CD4-positive, alpha-beta T cell treated with Interleukin-4 for 4 hours (primary cell): ENCODE data around the gene CSAG3.
"Not testable (repeated sequence)": the region's sequence is repeated elsewhere in the genome, so short reads cannot be mapped to it uniquely, and the experiment has no call there.

Experiments used
- DNase-seq: peaks from one replicate; pipeline ENCODE4 v3.0.0-alpha.2; 2020

The CSAG3 gene

DNA sequence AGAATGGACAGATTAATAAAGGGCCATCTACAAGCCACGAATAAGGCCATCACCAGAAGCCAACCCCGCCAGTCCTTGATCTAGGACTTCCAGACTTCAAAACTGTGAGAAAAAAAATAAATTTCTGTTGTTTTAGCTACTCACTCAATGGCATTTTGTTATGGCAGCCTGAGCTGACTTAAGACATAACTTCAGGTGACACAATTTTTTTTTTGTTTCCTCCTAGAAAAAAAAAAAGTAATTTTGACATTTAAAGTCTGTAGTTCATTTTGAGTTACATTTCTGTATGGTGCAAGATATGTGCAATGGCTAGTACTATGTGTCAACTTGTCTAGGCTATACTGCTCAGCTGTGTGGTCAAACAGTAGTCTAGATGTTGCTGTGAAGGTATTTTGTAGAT is at the start of gene CSAG3:
TSS of gene CSAG3 (plus strand) at position 301 of the 400 bp plus-strand sequence.
- not testable (repeated sequence) for DNase-seq

DNA sequence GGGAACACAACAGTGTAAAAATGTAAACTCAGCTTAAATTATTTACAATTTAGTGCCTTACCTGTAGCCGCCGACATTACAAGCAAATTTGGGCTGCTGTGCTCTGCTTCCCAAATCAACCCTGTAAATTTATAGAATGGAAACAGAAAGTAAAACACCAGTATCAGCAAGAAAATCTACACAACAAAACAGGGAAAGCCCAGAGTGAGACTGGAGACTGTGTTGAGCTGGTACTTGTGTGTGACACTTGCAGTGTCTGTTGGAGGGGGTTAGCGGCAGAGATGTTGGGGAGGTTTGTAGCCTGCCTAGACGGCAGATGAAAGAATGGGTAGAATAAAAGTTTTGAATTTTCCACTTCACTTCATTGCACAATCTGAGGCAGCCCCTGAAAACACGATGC is 45.8 kb upstream of the CSAG3 start:
- DNase-seq = not testable (repeated sequence)

DNA sequence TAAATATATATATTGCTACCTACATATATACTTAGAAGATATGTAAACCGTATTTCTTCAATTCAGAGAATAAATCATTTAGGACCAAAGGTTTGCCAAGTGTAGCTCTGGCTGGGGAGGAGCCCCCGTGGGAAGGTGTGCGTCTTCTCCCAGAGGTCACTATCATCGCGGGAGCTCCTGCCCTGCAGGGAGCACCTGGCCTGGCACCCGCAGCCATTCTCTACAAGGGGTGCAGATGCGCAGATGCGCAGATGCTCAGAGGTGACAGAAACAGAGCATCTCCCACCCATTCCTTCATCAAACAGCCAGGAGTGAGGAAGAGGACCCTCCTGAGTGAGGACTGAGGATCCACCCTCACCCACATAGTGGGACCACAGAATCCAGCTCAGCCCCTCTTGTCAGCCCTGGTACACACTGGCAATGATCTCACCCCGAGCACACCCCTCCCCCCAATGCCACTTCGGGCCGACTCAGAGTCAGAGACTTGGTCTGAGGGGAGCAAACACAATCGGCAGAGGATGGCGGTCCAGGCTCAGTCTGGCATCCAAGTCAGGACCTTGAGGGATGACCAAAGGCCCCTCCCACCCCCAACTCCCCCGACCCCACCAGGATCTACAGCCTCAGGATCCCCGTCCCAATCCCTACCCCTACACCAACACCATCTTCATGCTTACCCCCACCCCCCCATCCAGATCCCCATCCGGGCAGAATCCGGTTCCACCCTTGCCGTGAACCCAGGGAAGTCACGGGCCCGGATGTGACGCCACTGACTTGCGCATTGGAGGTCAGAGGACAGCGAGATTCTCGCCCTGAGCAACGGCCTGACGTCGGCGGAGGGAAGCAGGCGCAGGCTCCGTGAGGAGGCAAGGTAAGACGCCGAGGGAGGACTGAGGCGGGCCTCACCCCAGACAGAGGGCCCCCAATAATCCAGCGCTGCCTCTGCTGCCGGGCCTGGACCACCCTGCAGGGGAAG is 44.9 kb upstream of the CSAG3 start, which contains the start of gene MAGEA2B:
TSS of gene MAGEA2B (plus strand) at position 814 of the 973 bp plus-strand sequence. CDS start 2,479 bp downstream, outside the sequence.
- not testable (repeated sequence) for DNase-seq

DNA sequence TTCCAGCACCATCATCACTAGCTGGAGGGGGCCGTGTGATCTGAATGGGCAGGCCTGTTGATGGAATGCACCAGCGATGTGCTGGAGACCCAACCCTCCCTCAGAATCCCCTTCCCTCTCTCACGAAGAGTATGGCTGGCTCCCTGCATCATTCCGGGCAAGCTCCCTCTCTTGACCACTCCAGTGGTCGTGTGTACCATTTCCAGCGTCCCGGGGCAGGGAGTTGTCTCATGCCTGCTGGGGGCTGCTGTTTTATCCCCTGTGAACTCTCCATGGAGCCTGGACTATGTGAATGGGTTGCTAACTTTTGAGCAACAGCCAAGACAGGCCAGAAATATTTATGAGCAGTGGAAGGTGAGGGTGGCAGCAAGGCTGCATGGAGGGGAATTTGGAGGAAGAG is 33.6 kb upstream of the CSAG3 start:
- no peak for DNase-seq

DNA sequence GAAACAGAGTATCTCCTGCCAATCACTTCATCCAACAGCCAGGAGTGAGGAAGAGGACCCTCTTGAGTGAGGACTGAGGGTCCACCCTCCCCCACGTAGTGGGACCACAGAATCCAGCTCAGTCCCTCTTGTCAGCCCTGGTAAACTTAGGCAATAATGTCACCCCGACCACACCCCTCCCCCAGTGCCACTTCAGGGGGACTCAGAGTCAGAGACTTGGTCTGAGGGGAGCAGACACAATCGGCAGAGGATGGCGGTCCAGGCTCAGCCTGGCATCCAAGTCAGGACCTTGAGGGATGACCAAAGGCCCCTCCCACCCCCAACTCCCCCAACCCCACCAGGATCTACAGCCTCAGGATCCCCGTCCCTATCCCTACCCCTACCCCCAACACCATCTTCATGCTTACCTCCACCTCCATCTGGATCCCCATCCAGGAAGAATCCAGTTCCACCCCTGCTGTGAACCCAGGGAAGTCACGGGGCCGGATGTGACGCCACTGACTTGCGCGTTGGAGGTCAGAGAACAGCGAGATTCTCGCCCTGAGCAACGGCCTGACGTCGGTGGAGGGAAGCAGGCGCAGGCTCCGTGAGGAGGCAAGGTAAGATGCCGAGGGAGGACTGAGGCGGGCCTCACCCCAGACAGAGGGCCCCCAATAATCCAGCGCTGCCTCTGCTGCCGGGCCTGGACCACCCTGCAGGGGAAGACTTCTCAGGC is 25.6 kb upstream of the CSAG3 start, which contains the start of the genes CSAG1 and MAGEA12:
TSS of gene CSAG1 (minus strand) at position 461 of the 715 bp plus-strand sequence. CDS start 1,261 bp downstream, outside the sequence.
TSS of gene MAGEA12 (plus strand) at position 497 of the 715 bp plus-strand sequence. CDS start 2,405 bp downstream, outside the sequence.
- DNase-seq = no peak

DNA sequence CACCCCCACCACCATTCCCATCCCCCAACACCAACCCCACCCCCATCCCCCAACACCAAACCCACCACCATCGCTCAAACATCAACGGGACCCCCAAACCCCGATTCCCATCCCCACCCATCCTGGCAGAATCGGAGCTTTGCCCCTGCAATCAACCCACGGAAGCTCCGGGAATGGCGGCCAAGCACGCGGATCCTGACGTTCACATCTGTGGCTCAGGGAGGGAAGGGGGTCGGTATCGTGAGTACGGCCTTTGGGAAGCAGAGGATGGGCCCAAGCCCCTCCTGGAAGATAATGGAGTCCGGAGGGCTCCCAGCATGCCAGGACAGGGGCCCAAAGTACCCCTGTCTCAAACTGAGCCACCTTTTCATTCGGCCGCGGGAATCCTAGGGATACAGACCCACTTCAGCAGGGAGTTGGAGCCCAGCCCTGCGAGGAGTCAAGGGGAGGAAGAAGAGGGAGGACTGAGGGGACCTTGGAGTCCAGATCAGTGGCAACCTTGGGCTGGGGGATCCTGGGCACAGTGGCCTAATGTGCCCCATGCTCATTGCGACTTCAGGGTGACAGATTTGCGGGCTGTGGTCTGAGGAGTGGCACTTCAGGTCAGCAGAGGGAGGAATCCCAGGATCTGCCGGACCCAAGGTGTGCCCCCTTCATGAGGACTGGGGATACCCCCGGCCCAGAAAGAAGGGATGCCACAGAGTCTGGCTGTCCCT is 24.7 kb upstream of the CSAG3 start:
- not testable (repeated sequence) for DNase-seq

DNA sequence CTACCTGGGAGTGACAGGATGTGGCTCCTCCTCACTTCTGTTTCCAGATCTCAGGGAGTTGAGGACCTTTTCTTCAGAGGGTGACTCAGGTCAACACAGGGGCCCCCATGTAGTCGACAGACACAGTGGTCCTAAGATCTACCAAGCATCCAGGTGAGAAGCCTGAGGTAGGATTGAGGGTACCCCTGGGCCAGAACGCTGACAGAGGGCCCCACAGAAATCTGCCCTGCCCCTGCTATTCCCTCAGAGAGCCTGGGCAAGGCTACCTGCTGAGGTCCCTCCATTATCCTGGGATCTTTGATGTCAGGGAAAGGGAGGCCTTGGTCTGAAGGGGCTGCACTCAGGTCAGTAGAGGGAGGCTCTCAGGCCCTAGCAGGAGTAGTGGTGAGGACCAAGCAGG is 23.9 kb upstream of the CSAG3 start:
- DNase-seq = no peak

DNA sequence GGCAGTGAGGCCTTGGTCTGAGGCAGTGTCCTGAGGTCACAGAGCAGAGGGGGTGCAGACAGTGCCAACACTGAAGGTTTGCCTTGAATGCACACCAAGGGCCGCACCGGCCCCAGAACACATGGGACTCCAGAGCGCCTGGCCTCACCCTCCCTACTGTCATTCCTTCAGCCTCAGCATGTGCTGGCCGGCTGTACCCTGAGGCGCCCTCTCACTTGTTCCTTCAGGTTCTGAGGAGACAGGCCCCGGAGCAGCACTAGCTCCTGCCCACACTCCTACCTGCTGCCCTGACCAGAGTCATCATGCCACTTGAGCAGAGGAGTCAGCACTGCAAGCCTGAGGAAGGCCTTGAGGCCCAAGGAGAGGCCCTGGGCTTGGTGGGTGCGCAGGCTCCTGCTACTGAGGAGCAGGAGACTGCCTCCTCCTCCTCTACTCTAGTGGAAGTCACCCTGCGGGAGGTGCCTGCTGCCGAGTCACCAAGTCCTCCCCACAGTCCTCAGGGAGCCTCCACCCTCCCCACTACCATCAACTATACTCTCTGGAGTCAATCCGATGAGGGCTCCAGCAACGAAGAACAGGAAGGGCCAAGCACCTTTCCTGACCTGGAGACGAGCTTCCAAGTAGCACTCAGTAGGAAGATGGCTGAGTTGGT is 23.0 kb upstream of the CSAG3 start:
- DNase-seq = no peak

DNA sequence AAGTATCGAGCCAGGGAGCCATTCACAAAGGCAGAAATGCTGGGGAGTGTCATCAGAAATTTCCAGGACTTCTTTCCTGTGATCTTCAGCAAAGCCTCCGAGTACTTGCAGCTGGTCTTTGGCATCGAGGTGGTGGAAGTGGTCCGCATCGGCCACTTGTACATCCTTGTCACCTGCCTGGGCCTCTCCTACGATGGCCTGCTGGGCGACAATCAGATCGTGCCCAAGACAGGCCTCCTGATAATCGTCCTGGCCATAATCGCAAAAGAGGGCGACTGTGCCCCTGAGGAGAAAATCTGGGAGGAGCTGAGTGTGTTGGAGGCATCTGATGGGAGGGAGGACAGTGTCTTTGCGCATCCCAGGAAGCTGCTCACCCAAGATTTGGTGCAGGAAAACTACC is 22.5 kb upstream of the CSAG3 start:
- not testable (repeated sequence) for DNase-seq

DNA sequence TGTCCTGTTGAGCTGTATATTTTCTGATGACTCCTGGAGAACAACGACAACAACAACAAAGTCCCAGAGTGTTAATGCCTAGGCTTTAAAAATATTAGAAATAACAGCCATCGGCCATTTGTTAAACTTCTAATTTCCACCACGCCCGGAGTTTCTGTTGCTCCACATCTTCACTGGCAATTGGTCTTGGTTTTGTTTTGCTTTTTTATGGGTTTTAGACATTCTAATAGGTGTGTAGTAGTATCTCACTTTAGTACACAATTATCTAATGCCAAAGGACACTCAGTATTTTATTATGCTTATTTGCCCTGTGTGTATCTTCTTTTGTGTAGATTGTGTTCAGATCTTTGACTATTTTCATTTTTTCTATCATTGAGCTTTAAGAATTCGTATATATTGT is 20.5 kb upstream of the CSAG3 start:
- no peak for DNase-seq

DNA sequence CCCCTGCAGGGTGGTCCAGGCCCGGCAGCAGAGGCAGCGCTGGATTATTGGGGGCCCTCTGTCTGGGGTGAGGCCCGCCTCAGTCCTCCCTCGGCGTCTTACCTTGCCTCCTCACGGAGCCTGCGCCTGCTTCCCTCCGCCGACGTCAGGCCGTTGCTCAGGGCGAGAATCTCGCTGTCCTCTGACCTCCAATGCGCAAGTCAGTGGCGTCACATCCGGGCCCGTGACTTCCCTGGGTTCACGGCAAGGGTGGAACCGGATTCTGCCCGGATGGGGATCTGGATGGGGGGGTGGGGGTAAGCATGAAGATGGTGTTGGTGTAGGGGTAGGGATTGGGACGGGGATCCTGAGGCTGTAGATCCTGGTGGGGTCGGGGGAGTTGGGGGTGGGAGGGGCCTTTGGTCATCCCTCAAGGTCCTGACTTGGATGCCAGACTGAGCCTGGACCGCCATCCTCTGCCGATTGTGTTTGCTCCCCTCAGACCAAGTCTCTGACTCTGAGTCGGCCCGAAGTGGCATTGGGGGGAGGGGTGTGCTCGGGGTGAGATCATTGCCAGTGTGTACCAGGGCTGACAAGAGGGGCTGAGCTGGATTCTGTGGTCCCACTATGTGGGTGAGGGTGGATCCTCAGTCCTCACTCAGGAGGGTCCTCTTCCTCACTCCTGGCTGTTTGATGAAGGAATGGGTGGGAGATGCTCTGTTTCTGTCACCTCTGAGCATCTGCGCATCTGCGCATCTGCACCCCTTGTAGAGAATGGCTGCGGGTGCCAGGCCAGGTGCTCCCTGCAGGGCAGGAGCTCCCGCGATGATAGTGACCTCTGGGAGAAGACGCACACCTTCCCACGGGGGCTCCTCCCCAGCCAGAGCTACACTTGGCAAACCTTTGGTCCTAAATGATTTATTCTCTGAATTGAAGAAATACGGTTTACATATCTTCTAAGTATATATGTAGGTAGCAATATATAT is 5.0 kb upstream of the CSAG3 start, which contains the start of gene MAGEA2:
TSS of gene MAGEA2 (minus strand) at position 157 of the 965 bp plus-strand sequence. CDS start 2,479 bp downstream, outside the sequence.
- not testable (repeated sequence) for DNase-seq

DNA sequence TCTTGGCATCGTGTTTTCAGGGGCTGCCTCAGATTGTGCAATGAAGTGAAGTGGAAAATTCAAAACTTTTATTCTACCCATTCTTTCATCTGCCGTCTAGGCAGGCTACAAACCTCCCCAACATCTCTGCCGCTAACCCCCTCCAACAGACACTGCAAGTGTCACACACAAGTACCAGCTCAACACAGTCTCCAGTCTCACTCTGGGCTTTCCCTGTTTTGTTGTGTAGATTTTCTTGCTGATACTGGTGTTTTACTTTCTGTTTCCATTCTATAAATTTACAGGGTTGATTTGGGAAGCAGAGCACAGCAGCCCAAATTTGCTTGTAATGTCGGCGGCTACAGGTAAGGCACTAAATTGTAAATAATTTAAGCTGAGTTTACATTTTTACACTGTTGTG is 4.1 kb upstream of the CSAG3 start:
- DNase-seq = not testable (repeated sequence)

DNA sequence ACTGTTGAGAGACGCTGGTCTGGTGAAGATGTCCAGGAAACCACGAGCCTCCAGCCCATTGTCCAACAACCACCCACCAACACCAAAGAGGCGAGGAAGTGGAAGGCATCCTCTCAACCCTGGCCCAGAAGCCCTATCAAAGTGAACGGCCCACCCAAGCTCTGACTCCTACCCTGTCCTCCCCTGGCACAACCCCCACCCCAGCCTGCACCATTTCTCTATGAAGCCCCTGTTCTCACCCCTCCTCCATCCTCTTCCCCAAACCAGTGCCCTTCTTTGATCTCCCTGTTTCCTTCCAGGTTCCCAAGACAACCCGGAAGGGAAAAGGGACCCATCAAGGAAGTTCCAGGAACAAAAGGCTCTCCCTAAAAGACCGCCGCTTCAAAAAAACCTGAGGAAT is 526 bp downstream of the CSAG3 start:
- not testable (repeated sequence) for DNase-seq

DNA sequence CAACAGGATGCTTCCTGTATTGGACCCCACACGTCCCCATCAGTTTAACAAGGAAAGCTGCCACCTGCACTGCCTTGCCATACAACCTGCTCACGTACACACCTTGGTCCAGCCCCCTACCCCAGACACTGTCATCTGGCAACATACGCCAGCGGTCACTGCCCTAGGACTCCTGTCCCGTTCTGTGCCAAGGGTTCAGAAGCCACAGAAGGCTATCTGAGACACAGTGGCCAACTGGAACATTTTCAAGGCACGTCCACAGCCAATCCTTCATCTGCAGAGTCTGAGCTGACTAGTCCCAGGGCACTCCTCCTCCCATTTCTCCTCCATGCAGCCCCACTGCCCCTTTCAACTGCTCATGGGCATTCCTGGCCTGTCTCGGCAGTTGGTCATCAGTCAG is 2.6 kb downstream of the CSAG3 start:
- DNase-seq = not testable (repeated sequence)

DNA sequence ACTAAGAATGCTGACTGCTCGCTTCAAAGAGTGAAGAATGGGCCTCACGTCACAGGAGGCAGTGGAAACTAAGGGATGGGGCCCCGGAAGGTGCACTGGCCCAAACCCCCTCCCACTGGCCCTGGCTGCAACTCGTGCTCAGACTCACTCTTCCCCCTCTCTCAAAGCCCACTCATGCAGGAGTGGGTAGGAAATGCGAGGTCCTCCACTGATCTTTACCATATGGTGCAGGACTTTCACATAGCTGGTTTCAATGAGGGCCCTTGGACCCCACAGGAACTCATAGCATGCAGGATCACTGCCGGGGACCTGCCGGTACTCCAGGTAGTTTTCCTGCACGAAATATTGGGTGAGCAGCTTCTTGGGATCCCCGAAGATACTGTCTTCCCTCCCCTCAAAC is 7.5 kb downstream of the CSAG3 start:
- DNase-seq = not testable (repeated sequence)

DNA sequence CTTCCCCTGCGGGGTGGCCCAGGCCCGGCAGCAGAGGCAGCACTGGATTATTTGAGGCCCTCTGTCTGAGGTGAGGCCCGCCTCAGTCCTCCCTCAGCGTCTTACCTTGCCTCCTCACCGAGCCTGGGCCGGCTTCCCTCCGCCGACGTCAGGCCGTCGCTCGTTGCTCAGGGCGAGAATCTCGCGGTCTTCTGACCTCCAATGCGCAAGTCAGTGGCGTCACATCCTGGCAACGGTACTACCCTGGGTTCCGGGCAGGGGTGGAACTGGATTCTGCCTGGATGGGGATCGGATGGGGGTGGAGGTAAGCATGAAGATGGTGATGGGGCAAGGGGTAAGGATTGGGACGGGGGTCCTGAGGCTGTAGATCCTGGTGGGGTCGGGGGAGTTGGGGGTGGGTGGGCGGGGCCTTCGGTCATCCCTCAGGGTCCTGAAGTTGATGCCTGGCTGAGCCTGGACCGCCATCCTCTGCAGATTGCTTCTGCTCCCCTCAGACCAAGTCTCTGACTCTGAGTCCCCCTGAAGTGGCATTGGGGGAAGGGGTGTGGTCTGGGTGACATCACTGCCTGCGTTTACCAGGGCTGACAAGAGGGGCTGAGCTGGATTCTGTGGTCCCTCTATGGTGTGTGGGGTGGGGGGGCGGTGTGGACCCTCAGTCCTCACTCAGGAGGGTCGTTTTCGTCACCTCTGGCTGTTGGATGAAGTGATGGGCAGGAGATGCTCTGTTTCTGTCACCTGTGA is 10.7 kb downstream of the CSAG3 start, which contains the start of gene MAGEA6:
TSS of gene MAGEA6 (minus strand) at position 141 of the 741 bp plus-strand sequence. CDS start 2,039 bp downstream, outside the sequence.
- not testable (repeated sequence) for DNase-seq

DNA sequence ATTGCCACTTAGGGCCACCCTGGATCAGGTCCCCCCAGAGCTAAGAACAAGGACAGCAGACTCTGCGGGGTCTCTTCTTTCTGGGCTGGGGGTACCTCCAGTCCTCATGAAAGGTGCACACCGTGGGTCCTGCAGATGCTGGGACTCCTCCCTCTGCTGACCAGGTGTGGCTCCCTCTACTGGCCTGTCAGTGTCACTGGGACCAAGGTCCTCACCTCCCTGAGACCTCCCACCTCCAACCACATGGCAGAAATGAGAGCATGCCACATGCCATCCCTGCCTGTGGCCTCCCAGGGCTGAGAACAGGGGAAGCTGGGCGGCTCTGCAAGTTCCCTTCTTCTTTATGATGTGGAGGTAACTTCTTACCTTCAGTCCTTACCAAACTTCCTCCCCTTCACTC is 28.0 kb downstream of the CSAG3 start:
- DNase-seq = not testable (repeated sequence)

DNA sequence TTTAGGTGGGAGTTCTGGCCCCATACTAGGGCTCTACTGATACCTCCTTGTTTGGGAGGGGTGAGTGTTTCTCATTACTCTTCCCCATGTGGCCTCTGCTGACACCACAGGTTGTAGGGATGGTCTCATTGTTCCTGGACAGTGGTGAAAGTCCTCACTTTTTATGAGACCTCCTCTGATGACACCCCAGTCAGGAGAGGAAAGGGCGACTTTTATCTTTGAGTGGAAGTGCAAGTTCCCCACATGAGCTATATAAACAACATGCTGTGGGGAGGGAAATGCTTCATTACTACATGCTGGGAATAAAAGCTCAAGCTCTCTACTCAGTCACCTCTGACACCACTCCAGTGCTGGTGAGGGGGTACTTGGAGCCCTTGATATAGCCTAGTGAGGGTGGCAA is 39.9 kb downstream of the CSAG3 start:
- no peak for DNase-seq

DNA sequence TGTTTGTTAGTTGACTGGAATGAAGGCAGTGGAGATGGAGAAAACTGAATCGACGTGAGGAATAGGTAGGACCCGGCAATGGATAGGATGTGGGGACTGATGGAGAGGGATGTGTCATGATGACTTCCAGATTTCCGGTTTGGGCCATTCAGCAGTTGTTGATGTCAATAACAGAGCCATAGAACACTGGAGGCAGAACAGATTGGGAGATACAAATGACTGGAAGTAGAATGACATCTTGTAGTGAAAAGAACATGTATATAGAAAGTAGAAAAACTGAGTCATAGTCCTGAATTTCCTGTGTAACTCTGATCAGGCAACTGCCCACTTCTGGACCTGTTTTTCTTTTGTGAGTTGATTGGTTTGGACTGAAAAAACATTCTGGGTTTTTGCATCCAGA is 47.0 kb downstream of the CSAG3 start:
- no peak for DNase-seq
